K562 (cell line): ENCODE results near the gene PHF12. TPM values are rescaled to one million over a fixed set of nuclear protein-coding genes. Genes with fewer than 3 reads are reported as not detected.
A peak's percentile ranks its signal among the peaks of the same experiment; 100 is the strongest.

Source experiments
- ATF3 ChIP-seq, 2 experiments: fragments of 450-650 bp in 1 of 2; sonication (generic) in 1 of 2; formaldehyde crosslinking in 1 of 2; IDR thresholded peaks in 1 of 2; conservative IDR thresholded peaks in 1 of 2; 2 replicates each; pipeline versions ENCODE4 v1.6.1 to v1.8.1; 2016 to 2023; ENCODE audit warnings: mild to moderate bottlenecking in 2 of 2, moderate library complexity in 2 of 2, inconsistent platforms in 1 of 2, missing genetic modification reagents in 1 of 2
- CGGBP1 ChIP-seq: fragments of 250-450 bp; sonication (Bioruptor Pico); IDR thresholded peaks from 2 replicates; pipeline ENCODE4 v1.9.0; 2021; ENCODE audit warnings: mild to moderate bottlenecking
- GABPA ChIP-seq: fragments of 200-800 bp; sonication (Bioruptor generic); conservative IDR thresholded peaks from 2 replicates; pipeline ENCODE4 v1.6.1; 2016; ENCODE audit warnings: low read depth, missing genetic modification characterization, missing compliant biosample characterization
- HMGN3 ChIP-seq: IDR thresholded peaks from 2 replicates; pipeline ENCODE4 v1.6.1; 2011; ENCODE audit warnings: borderline replicate concordance, low read depth, mild to moderate bottlenecking, mixed read lengths, low read length; ENCODE audit not compliant: insufficient read length; ENCODE audit errors: extremely low read depth
- L3MBTL2 ChIP-seq: fragments of 450-650 bp; IDR thresholded peaks from 2 replicates; pipeline ENCODE4 v1.6.1; 2016; ENCODE audit warnings: mild to moderate bottlenecking, moderate library complexity
- MAZ ChIP-seq, 2 experiments: fragments of 450-650 bp in 1 of 2; sonication (generic) in 1 of 2; formaldehyde crosslinking; IDR thresholded peaks in 1 of 2; conservative IDR thresholded peaks in 1 of 2; 2 replicates each; pipeline versions ENCODE4 v1.4.0 to v1.5.0; 2020; ENCODE audit warnings: mild to moderate bottlenecking in 1 of 2, missing genetic modification reagents in 1 of 2
- XRCC5 ChIP-seq: fragments of 200-400 bp; formaldehyde crosslinking; IDR thresholded peaks from 2 replicates; pipeline ENCODE4 v1.6.1; 2017; ENCODE audit warnings: low read depth, mild to moderate bottlenecking, low read length
- ZHX1 ChIP-seq: fragments of 150-350 bp; conservative IDR thresholded peaks from 2 replicates; pipeline ENCODE4 v1.6.1; 2014; ENCODE audit warnings: low read length
- ZNF518B ChIP-seq: fragments of 250-450 bp; sonication (Bioruptor Pico); IDR thresholded peaks from 2 replicates; pipeline ENCODE4 v1.5.0; 2021; ENCODE audit warnings: mild to moderate bottlenecking, moderate library complexity
- ZNF592 ChIP-seq: fragments of 450-650 bp; IDR thresholded peaks from 2 replicates; pipeline ENCODE4 v1.6.1; 2017; ENCODE audit warnings: antibody characterized with exemption, mild to moderate bottlenecking
- ZNF655 ChIP-seq: fragments of 250-450 bp; sonication (Bioruptor Pico); IDR thresholded peaks from 2 replicates; pipeline ENCODE4 v1.5.0; 2021
- polyA plus RNA-seq, 8 experiments: library from polyadenylated mRNA; depleted of rRNA in 4 of 8; stranded (reverse) in 5 of 8; unstranded in 3 of 8; fragments of >200 nt; fragmentation: Nextera tagmentation in 2 of 8; fragmentation: Illumina TruSeq in 1 of 8; extraction: Ambion mirVana in 2 of 8; extraction: Trizol in 1 of 8; gene quantifications; 2 replicates each; pipeline versions ENCODE4 v1.2.1 to v1.2.3, GENCODE V29; 2011 to 2014; ENCODE audit warnings: inconsistent platforms in 1 of 8, missing spikeins in 1 of 8
- total RNA-seq, 7 experiments: library from RNA; depleted of rRNA in 6 of 7; stranded (reverse); fragments of >200 nt in 6 of 7; fragmentation: Illumina TruSeq in 2 of 7; extraction: Trizol in 2 of 7; gene quantifications; 2 replicates each; pipeline versions ENCODE4 v1.2.1 to v1.2.3, GENCODE V29; 2011 to 2021; ENCODE audit warnings: low replicate concordance in 1 of 7

The PHF12 gene
- total and polyA plus RNA-seq, 9 of the 15 experiments (the other 6 are each of a cell fraction or from before 2014, with no cell fraction given) = 0.82 to 31.3 (median 13.5) TPM

- no peak for TF ChIP-seq ZNF655
- no peak for TF ChIP-seq ZNF518B (CRISPR knock-in tag)
- TF ChIP-seq HMGN3 = peak; percentile 47
- peak; percentile 41 to 62; a peak in 3 of 4 replicates for TF ChIP-seq MAZ (CRISPR knock-in tag; conservative IDR thresholded peaks at IDR 0.05 in 1 of 2, IDR thresholded peaks at IDR 0.05 in 1 of 2)
- TF ChIP-seq L3MBTL2 = peak; percentile 38; the same call in 1 of the 2 replicates
- TF ChIP-seq XRCC5 = no peak
- no peak for TF ChIP-seq ATF3 (IDR thresholded peaks at IDR 0.05)
- no peak for TF ChIP-seq ATF3 (CRISPR knock-in tag; conservative IDR thresholded peaks at IDR 0.05)
- TF ChIP-seq CGGBP1 (CRISPR knock-in tag) = 0 out of 2 replicates have a peak, but pooled peaks have one; percentile 27
- peak; percentile 29; the same call in 1 of the 2 replicates for TF ChIP-seq GABPA
- peak; percentile 74 for TF ChIP-seq ZNF592
- no peak for TF ChIP-seq ZHX1
Measured at GRCh38 chr17:28861393-28862203, 89.7 kb downstream of the PHF12 start (continued).
